GM19463 (cell line): Measurements from ENCODE around the gene DMXL1.
"Not testable (repeated sequence)": the region's sequence is repeated elsewhere in the genome, so short reads cannot be mapped to it uniquely, and the experiment has no call there.

Experiments used
- ATAC-seq: cut with Tn5 transposase; IDR thresholded peaks from one replicate; pipeline ENCODE4 v1.9.1; 2021; ENCODE audit warnings: mild to moderate bottlenecking, moderate library complexity; ENCODE audit not compliant: unreplicated experiment

Gene DMXL1

DNA sequence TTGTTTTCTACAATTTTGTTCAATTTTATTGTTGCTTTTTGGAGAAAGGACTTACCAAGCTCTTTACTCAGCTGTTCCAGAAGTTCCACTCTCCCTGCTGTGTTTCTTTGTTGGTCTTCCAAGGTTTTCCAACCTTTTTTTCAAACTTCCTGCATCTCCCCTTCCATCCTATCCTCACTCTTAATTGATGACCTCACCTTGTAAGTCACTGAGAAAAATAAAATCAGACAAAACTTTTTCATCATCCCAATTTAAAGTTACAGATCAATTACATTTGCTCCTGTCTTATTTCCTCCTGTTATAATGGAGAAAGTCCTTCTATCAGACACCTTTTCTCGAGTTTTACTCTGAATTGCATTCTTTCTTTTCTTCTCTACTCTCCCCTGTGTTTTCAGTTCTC, 121.1 kb downstream of the DMXL1 start:
- no peak for ATAC-seq

- no peak for ATAC-seq
Observed at GRCh38 chr5:119200795-119201194, 129.9 kb downstream of the DMXL1 start.

DNA sequence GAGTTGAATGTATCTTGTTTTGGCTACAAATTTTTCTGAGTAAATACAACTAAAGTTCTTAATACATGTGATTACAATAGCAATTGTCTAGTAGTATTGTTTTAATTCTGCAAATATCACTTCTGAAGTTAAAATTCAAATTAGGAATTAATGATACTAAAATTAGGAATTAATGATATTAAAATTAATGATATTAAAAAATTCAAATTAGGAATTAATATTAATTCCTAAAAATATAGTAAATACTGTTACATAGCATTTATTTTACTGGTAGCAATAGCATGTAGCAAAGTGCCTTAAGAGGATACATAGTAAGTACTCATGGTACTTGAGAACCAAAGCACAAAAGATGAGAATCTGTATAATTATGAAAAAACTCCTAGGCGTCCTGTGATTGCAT, 136.2 kb downstream of the DMXL1 start:
- no peak for ATAC-seq

- no peak for ATAC-seq
Observed at GRCh38 chr5:119212026-119212425, 141.1 kb downstream of the DMXL1 start.

GRCh38 chr5:119212676-119213075, 141.8 kb downstream of the DMXL1 start:
- ATAC-seq, result no peak

DNA sequence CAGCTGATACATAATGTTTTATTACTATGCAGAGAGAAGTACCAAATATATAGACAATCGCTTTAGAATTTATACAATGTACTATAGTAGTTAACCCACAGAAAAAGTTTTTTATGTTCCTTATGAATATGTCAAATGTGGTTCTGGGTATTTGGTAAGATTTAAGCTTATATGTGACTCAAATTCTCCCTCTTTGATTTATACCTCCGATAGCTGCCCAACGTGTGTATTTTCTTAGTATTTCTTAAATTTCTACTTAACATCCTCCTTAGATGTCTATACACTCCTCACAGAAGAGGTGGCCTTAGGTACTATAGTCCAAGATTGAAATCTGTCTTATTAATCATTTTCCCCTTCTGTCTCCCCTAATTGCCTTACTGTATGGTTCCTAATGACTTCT, 146.3 kb downstream of the DMXL1 start:
- ATAC-seq, result no peak

DNA sequence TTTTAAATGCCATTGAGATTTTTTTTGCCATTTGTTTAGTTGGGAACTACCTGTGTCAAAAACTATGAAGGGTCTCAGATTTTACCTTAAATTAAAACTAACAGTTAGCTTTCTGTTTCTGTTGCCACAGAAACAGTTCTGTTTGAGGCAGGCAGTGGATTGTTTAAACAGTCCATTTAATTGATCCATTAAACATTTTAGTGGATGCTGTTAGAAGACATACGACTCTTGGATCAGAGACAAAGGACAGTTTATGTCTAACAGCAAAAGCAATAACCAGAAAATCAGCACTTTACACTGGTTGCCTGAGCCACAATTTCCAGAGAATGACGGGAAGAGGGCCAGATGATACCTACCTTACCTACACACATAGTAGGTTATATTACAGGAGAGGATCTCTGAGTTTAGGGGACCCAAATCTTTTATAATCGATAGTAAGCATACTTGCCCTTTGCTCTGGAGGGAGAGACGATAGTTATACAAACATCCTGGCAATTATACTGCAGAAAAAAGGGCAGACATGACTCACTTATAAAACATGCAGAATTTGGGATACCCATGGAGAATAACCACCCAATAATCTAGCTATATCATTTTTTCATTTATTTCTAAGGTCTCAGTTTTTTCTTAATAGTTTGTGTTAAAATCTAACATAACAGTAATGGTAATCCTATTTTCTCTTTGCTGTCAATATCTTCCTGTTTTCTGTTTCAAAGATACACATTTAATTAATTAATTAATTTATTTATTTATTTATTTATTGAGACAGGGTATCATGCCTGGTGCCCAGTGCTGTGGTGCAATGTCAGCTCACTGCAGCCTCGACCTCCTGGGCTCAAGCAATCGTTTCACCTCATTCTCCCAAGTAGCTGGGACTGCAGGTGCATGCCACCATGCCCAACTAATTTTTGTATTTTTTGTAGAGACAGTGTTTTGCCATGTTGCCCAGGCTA, 148.2 kb downstream of the DMXL1 start:
- ATAC-seq, result no peak

DNA sequence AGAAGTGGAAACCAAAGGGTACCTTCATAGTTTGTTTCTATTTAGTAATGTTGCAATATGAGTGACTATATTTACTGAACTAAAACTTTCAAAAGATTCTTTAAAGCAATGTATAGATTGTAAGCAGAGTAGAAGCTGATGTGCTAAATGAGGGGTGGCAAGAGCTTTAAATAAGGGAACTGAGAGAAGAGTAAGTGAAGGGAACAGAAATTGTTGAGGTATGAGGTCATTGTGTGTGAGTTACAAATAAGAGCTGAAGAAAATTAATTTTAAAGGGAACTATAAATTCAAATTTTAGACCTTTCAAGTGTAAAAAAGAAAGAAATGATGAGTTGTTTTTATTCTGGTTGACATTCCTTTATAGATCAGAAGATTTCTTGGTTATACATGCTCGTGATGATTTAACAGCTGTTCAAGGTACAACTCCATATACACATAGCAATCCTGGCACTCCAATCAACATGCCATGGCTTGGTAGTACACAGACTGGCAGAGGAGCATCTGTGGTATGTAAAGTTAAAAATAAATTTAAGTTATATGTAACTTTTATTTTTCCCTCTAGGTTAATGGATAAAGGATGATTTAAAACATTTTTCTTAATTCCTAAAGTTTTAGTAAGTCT, 149.8 kb downstream of the DMXL1 start:
- ATAC-seq, result peak; percentile 93

DNA sequence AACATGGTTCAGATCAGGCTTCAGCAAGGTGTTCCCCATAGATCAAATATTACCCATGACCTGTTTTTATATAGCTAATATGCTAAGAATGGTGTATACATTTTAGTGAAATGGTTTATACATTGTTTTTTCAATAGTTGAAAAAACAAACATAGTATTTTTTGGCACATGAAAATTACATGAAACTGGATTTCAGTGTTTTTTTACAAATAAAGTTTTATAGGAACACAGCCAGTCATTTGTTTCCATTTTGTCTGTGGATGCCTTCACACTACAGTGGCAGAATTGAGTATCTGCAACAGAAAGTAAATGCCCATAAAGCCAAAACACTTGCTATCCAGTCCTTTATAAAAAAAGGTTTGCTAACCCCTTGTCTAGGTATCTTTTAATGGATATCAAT, 150.4 kb downstream of the DMXL1 start:
- no peak for ATAC-seq

- no peak for ATAC-seq
Observed at GRCh38 chr5:119229950-119230349, 159.1 kb downstream of the DMXL1 start.

DNA sequence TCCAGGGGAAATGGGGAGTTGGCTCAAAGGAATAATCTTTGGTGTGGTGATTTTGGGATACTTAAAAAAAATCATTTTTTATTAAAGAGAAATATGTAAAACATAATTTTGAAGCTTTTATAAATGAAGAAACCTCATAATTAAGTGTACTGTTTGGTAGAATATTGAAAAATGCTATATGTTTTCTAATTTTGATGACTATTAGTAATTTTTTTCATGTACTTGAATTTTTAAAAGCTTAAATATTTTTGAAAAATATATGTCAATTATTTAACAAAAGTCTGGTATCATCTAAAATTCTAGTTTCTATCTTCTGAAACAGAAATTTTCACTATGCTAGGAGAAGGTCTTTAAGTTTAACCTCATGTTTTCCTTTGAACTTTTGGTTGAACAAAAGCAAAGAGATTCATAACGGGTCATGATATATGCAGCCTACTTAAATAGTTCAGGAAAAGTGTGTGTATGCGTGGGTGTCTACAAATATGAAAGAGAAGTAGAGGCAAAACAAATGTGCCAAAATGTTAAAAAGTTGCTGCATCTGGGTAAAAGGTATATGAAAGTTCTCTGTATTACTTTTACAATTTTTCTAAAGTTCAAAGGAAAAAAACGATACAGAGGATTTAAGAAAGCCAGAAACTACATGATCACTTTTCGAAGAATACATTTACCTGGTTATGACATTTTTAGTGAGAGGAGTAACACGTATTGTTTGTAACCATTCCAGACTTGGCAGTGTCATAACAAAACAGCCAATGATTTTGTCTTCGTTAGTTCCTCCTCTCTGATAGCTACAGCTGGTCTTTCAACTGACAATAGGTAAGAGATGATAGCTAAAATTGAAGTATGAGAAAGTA, 167.6 kb downstream of the DMXL1 start:
- no peak for ATAC-seq

- ATAC-seq, result no peak
Observed at GRCh38 chr5:119239119-119239417, 168.2 kb downstream of the DMXL1 start.

GRCh38 chr5:119239826-119240225, 168.9 kb downstream of the DMXL1 start:
- ATAC-seq, result not testable (repeated sequence)

DNA sequence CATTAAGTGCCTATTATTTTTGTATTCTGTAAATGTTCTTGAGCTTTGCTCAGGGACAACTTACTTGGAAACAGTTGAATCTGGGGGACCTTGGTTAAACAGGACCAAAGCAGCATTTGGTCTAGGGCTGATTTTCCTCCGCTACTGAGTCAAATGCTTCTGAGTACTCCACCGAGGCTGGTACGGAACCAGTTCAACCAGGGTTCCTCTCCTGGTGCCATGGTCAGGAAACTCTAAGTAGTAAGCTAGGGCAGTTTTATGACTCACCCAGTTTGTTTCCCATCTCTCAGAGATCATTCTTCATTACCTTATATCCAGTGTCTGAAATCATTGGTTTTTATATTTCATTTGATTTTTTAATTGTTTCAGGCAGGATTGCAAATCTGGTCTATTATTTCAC, 173.0 kb downstream of the DMXL1 start:
- no peak for ATAC-seq

GRCh38 chr5:119250946-119251901, 180.3 kb downstream of the DMXL1 start:
- no peak for ATAC-seq

GRCh38 chr5:119255571-119256356, 184.9 kb downstream of the DMXL1 start:
- ATAC-seq, result no peak

DNA sequence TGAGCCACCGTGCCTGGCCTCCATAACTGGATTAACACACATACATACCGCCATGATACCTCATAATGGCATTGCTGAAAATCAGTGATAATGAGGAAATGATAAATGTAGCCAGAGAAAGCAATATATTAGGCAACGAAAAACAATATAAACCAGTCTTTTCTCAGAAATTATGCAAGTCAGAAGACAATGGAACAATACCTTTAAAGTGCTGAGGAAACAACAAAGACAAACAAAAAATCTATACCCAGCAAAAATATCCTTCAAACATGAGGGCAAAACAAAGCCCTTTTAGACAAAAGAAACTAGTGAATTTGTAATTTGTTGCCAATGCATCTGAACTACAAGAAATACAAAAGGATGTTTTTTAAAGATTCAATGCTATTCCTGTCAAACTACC, 186.7 kb downstream of the DMXL1 start:
- ATAC-seq, result no peak

DNA sequence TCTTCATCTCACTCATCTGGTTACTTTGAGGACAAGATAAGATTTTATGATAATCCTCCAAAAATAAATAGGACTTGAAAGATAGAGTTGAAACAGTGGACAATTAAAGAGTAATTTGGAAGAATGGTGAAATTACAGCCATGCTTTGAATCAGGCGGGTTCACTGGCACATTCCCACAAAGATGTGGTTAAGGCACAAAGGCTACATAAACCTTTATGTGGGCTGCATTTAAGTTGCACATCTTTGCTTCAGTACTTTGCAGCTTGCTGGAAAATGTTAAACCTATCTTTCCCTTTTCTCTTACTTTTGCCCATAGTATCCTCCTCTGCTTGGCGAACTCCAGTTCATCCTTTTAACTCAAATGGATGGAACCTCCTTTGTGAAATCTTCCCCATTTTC, 192.8 kb downstream of the DMXL1 start:
- ATAC-seq, result no peak

DNA sequence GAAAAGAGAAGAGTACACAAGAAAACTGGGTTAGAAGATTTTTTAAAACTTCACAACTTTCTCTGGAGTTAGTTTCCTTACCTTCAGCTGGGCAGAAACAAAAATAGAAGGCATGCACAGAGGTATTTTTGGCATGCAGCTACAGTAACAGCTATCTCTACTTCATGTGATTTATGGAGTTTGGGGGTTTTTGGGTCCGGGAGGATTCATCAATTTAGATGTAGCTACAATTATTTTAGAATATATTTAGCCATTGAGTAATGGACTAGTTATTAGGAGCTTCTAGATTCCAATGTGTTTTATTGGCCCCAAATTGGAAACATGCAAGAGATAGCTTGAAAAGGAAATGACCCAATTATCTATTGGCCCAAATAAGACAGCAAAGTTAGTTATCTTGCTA, 193.3 kb downstream of the DMXL1 start:
- no peak for ATAC-seq

- ATAC-seq, result peak; percentile 59
Observed at GRCh38 chr5:119267958-119268386, 197.1 kb downstream of the DMXL1 start.
